Activated naive CD4-positive, alpha-beta T cell treated with anti-CD3 and anti-CD28 coated beads, Interleukin-2, amount 50 U/mL, for 72 hours (primary cell): ENCODE data around the gene COL27A1. TPM values are rescaled to one million over a fixed set of nuclear protein-coding genes. Genes with fewer than 3 reads are reported as not detected.

ENCODE experiments used
- ATAC-seq, 2 donors: fragments of 150-1000 bp; cut with Tn5 transposase; 2 replicates each; pipeline ENCODE4 v1.10.0; 2021; ENCODE audit warnings: mild to moderate bottlenecking in 2 of 2, moderate library complexity in 2 of 2
- DNase-seq, 2 donors: peaks; one replicate each; pipeline ENCODE4 v3.0.0; 2021 to 2022; ENCODE audit warnings: low spot score in 2 of 2
- H3K27ac Mint-ChIP-seq, 2 donors: one replicate each; pipeline ENCODE4 v1.8.0; 2022; ENCODE audit warnings: mild to moderate bottlenecking in 2 of 2, mixed read lengths in 2 of 2
- H3K36me3 Mint-ChIP-seq, 2 donors: one replicate each; pipeline ENCODE4 v1.8.0; 2022; ENCODE audit warnings: mixed read lengths in 2 of 2
- H3K9me3 Mint-ChIP-seq, 2 donors: one replicate each; pipeline ENCODE4 v1.8.0; 2022; ENCODE audit warnings: mixed read lengths in 2 of 2
- total RNA-seq, 2 donors: library from RNA; stranded (reverse); gene quantifications; one replicate each; pipeline ENCODE4 v1.2.3, GENCODE V29; 2022

The COL27A1 gene
- total RNA-seq, 2 donors from 2014 or later = 2.3 to 26.7 TPM

GRCh38 chr9:114249424-114250234, 94.3 kb downstream of the COL27A1 start:
- ATAC-seq = no peak

DNA sequence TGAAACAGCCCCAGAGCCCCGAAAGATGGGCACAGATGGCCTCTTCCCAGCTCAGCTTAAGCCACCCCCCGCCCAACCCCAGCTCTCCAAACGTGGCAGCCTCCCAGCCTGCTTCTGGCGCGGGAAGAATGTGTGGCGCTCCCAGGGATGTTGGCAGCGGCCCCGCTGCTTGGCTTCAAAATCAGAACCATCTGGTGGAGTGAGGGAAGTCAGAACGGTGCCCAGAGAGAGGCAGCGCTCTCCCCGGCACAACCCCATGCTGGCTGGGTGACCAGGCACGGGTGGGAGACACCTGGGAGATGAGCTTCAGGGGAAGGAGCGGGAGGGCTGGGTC, 94.9 kb downstream of the COL27A1 start:
- Mint-ChIP-seq H3K27ac (no peak overlapping the region), H3K9me3 (no peaks in the 10 kb centered on the region), H3K36me3 (no peaks in the 10 kb centered on the region)
- no peak for DNase-seq
- ATAC-seq = no peak

More at GRCh38 chr9:114249424-114250234, 94.3 kb downstream of the COL27A1 start:
- DNase-seq = no peak
- Mint-ChIP-seq H3K27ac (no peak overlapping the region), H3K9me3 (no peaks in the 10 kb centered on the region), H3K36me3 (no peaks in the 10 kb centered on the region)

GRCh38 chr9:114250648-114251047, 95.3 kb downstream of the COL27A1 start:
- ATAC-seq (no peak), DNase-seq (no peak)
- no peak overlapping the region for H3K27ac Mint-ChIP-seq
- no peaks in the 10 kb centered on the region for H3K36me3 Mint-ChIP-seq
- no peaks in the 10 kb centered on the region for H3K9me3 Mint-ChIP-seq

- Mint-ChIP-seq H3K36me3 (no peaks in the 10 kb centered on the region), H3K27ac (no peak overlapping the region), H3K9me3 (no peaks in the 10 kb centered on the region)
- DNase-seq (no peak), ATAC-seq (no peak)
Observed at GRCh38 chr9:114252394-114252793, 97.1 kb downstream of the COL27A1 start.

- ATAC-seq (no peak), DNase-seq (no peak)
- H3K36me3 Mint-ChIP-seq = no peaks in the 10 kb centered on the region
- H3K9me3 Mint-ChIP-seq = no peaks in the 10 kb centered on the region
- no peak overlapping the region for H3K27ac Mint-ChIP-seq
Observed at GRCh38 chr9:114256827-114257328, 101.5 kb downstream of the COL27A1 start.

DNA sequence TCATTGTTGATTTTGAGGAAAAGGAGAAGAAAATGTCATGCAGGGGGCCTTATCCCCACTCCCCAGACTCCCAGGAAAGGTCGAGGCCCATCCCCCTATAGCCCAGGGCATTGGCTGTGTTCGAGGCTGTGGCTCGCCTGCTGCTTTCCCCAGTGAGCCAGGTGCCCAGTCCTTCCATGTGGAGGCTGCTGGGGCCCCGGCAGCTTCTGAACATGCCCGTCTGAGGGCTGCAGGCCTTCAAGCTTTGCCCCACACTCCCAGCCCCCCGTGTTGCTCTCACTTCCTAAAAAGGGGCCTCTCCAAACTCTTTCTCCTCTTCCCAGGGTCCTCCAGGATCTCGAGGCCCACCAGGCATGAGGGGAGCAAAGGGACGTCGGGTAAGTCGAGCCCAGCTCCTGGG, 102.9 kb downstream of the COL27A1 start:
- Mint-ChIP-seq H3K36me3 (no peaks in the 10 kb centered on the region), H3K27ac (no peak overlapping the region)
- DNase-seq = no peak

GRCh38 chr9:114258866-114259797, 103.8 kb downstream of the COL27A1 start:
- Mint-ChIP-seq H3K27ac (no peak overlapping the region), H3K36me3 (no peaks in the 10 kb centered on the region), H3K9me3 (no peaks in the 10 kb centered on the region)
- DNase-seq (no peak), ATAC-seq (no peak)

More for the DNA sequence above, 102.9 kb downstream of the COL27A1 start:
- ATAC-seq = no peak
- H3K9me3 Mint-ChIP-seq = no peaks in the 10 kb centered on the region

- no peak overlapping the region for H3K27ac Mint-ChIP-seq
- no peak for ATAC-seq
- H3K9me3 Mint-ChIP-seq = no peaks in the 10 kb centered on the region
- no peaks in the 10 kb centered on the region for H3K36me3 Mint-ChIP-seq
- no peak for DNase-seq
Observed at GRCh38 chr9:114259798-114260523, 104.6 kb downstream of the COL27A1 start.

- ATAC-seq = no peak
- H3K27ac Mint-ChIP-seq = no peak overlapping the region
- H3K36me3 Mint-ChIP-seq = no peaks in the 10 kb centered on the region
- no peak for DNase-seq
- no peaks in the 10 kb centered on the region for H3K9me3 Mint-ChIP-seq
Observed at GRCh38 chr9:114261026-114261425, 105.7 kb downstream of the COL27A1 start.

DNA sequence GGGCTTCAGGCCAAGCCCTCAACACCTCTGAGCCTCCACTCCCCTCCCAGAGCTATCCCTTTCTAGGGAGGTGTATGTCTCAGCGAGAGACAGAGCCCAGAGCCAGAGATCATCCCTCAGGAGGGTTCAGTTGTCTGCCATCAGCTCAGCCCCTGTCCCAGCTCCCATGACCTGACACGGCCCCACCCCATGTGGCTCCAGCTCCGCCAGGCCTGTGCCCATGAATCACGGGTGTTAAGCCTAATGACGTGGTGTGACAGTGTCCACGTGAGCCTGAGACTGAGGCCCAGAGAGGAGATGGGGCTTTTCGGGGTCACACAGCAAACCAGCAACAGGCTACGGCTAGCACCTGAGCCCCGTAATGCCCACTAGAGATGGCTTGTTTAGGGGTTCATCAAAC, 106.7 kb downstream of the COL27A1 start:
- ATAC-seq (no peak), DNase-seq (no peak)
- no peaks in the 10 kb centered on the region for H3K36me3 Mint-ChIP-seq
- no peak overlapping the region for H3K27ac Mint-ChIP-seq
- H3K9me3 Mint-ChIP-seq = no peaks in the 10 kb centered on the region

GRCh38 chr9:114263853-114264510, 108.6 kb downstream of the COL27A1 start:
- no peak for DNase-seq
- ATAC-seq = peak in 1 of 2 donors; percentile 9

DNA sequence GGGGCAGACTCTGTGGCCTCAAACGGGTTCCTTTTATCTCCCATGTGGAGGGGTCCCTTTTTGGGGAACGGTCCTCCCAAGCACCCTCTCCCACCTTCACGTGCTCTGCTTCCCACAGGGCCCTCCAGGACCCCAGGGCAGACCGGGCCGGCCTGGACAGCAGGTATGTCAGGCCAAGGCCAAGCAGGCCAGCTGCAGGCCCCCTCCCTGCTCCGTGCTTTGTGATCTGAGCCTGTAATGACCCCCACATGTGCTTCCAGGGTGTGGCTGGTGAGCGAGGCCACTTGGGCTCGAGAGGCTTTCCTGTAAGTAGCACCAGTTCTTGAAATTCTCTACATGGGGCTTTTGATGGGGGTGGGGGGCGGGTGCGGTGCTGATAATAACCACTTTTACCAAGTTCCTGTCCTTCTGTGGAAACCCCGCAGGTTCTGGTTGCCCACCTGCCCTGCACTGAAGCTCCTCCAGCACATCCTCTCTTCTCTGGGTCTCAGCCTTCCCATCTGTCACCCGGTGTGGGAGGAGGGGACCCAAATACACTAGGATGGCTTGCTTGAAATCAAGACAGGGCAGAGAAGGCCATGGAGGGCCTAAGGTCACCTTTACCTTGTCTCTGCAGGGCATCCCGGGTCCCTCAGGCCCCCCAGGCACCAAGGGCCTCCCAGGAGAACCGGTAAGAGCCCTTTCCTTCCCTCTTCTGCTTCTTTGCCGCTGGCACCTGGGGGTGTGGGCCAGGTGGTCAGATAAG, 109.6 kb downstream of the COL27A1 start:
- Mint-ChIP-seq H3K9me3 (no peaks in the 10 kb centered on the region), H3K36me3 (no peaks in the 10 kb centered on the region), H3K27ac (peak overlapping the region in 1 of 2 donors; percentile 32)
- DNase-seq = no peak
- ATAC-seq = no peak

More at GRCh38 chr9:114263853-114264510, 108.6 kb downstream of the COL27A1 start:
- no peaks in the 10 kb centered on the region for H3K9me3 Mint-ChIP-seq
- no peak overlapping the region for H3K27ac Mint-ChIP-seq
- no peaks in the 10 kb centered on the region for H3K36me3 Mint-ChIP-seq

- H3K9me3 Mint-ChIP-seq = no peaks in the 10 kb centered on the region
- ATAC-seq (no peak), DNase-seq (no peak)
- no peaks in the 10 kb centered on the region for H3K36me3 Mint-ChIP-seq
- H3K27ac Mint-ChIP-seq = peak overlapping the region in 1 of 2 donors; percentile 27
Observed at GRCh38 chr9:114266969-114267368, 111.6 kb downstream of the COL27A1 start.

DNA sequence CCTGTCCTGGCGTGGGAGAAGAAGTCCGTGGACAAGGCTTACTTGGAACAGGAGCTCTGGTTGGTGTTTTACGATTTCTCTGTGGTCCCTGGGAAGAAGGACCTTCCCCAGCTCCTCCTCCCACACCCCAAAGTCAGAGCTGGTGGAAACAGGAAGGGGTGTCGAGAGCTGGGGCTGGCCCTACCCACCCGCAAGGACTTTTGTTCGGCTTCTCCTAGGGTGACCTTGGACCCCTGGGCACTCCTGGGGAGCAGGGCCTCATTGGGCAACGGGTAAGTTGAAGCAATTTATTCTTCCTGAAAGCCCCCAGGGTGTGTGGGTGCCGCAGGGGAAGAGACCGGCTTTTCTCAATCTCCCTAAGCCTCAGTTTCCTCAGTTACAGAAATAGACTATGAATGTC, 113.7 kb downstream of the COL27A1 start:
- H3K27ac Mint-ChIP-seq = no peak overlapping the region
- H3K36me3 Mint-ChIP-seq = no peaks in the 10 kb centered on the region
- no peaks in the 10 kb centered on the region for H3K9me3 Mint-ChIP-seq
- DNase-seq (no peak), ATAC-seq (no peak)

- DNase-seq (no peak), ATAC-seq (no peak)
- H3K9me3 Mint-ChIP-seq = no peaks in the 10 kb centered on the region
- H3K36me3 Mint-ChIP-seq = no peaks in the 10 kb centered on the region
- H3K27ac Mint-ChIP-seq = no peak overlapping the region
Observed at GRCh38 chr9:114270120-114270975, 115.0 kb downstream of the COL27A1 start.
